ENCODE measurements around the gene MINDY3.

MINDY3 gene

GRCh38 chr10:15735763-15736162 is 124.5 kb downstream of the MINDY3 start:
- DNase-seq (no peak), ATAC-seq (no peak)
- H3K4me1 Mint-ChIP-seq = no peaks in the 10 kb centered on the region
- peaks cover 7% of the 10 kb centered on the region for H3K9me3 Mint-ChIP-seq
- H3K4me3 Mint-ChIP-seq = no peak overlapping the region
- no peaks in the 10 kb centered on the region for H3K36me3 Mint-ChIP-seq (ENCODE audit: low read depth)
- no peak overlapping the region for H3K27ac Mint-ChIP-seq
- H3K27me3 Mint-ChIP-seq = peaks cover 9% of the 10 kb centered on the region

GRCh38 chr10:15730341-15730740 is 130.0 kb downstream of the MINDY3 start:
- Mint-ChIP-seq H3K36me3 (ENCODE audit: low read depth) (no peaks in the 10 kb centered on the region), H3K27me3 (peaks cover 6% of the 10 kb centered on the region), H3K27ac (no peak overlapping the region), H3K4me3 (no peak overlapping the region), H3K4me1 (no peaks in the 10 kb centered on the region), H3K9me3 (peaks cover 8% of the 10 kb centered on the region)
- no peak for ATAC-seq
- no peak for DNase-seq

GRCh38 chr10:15729890-15730289 is 130.4 kb downstream of the MINDY3 start:
- Mint-ChIP-seq H3K9me3 (peaks cover 8% of the 10 kb centered on the region), H3K4me3 (no peak overlapping the region), H3K36me3 (ENCODE audit: low read depth) (no peaks in the 10 kb centered on the region), H3K27me3 (peaks cover 8% of the 10 kb centered on the region), H3K4me1 (no peaks in the 10 kb centered on the region), H3K27ac (no peak overlapping the region)
- DNase-seq (no peak), ATAC-seq (no peak)
